Psoas muscle (tissue), 8 donors: ENCODE data around the gene TNFSF9. TPM values are rescaled to one million over a fixed set of nuclear protein-coding genes. Genes with fewer than 3 reads are reported as not detected.

Experiments
- ATAC-seq, 4 donors: fragments of 200-7000 bp; cut with Tn5 transposase; one replicate each; pipeline ENCODE4 v1.9.1; 2020; ENCODE audit warnings: moderate library complexity in 3 of 4, mild to moderate bottlenecking in 2 of 4
- DNase-seq, 2 donors: peaks; one replicate each; pipeline ENCODE4 v3.0.0-alpha.2; 2020
- H3K27ac ChIP-seq: fragments of 200-600 bp; one replicate; pipeline ENCODE4 v1.8.0; 2022
- H3K27me3 ChIP-seq, 3 donors: fragments of 200-600 bp in 1 of 3; one replicate each; pipeline versions ENCODE4 v1.6.1 to v1.8.0; 2013 to 2022; ENCODE audit warnings: low read length in 2 of 3, mild to moderate bottlenecking in 2 of 3, moderate library complexity in 1 of 3; ENCODE audit not compliant: insufficient read depth in 3 of 3
- H3K36me3 ChIP-seq, 2 donors: fragments of 200-600 bp in 1 of 2; one replicate each; pipeline versions ENCODE4 v1.6.1 to v1.8.0; 2013 to 2022; ENCODE audit warnings: low read depth in 1 of 2, mild to moderate bottlenecking in 1 of 2, moderate library complexity in 1 of 2; ENCODE audit not compliant: insufficient read depth in 1 of 2
- H3K4me1 ChIP-seq: fragments of 200-600 bp; one replicate; pipeline ENCODE4 v1.8.0; 2022
- H3K4me3 ChIP-seq: fragments of 200-600 bp; one replicate; pipeline ENCODE4 v1.8.0; 2022; ENCODE audit warnings: mild to moderate bottlenecking
- H3K9me3 ChIP-seq: fragments of 200-600 bp; one replicate; pipeline ENCODE4 v1.8.0; 2022
- CTCF ChIP-seq: fragments of 200-600 bp; IDR thresholded peaks from one replicate; pipeline ENCODE4 v1.8.0; 2022; ENCODE audit warnings: antibody characterized with exemption
- WGBS, 3 donors: extraction: QIAGEN DNeasy Blood & Tissue Kit; methylation state at CpG; one replicate each; pipeline versions ENCODE4 v1.1.6 to v1.1.7; 2013; 5-methylcytosine and 5-hydroxymethylcytosine counted together
- intact Hi-C, 2 donors: fragments of 100-400 bp; cut with DNase I; formaldehyde crosslinking; loops; one replicate each; pipeline versions ENCODE4 v1.11.0 to v1.14.2; 2022
- polyA plus RNA-seq, 3 donors: library from polyadenylated mRNA; stranded (reverse); fragments of 200-250 nt; gene quantifications; one replicate each; pipeline ENCODE4 v1.2.3, GENCODE V29; 2013
- total RNA-seq, 4 donors: library from RNA; stranded (reverse); fragmentation: NEBNext Ultra II Directional in 2 of 4; extraction: Animal tissue kit (Norgen Biotek cat#: 25700) in 2 of 4; gene quantifications; one replicate each; pipeline versions ENCODE4 v1.2.1 to v1.2.4, GENCODE V29; 2021 to 2023
- donor health status: healthy with polysubstance abuse.
- donor health status: DM: no; HTN: no; CAD: no; lungs with moderate emphysema.
- donor health status: Bipolar disorder and iron deficiency.
- donor health status: healthy.
- donor health status: DM: yes; HTN: yes; CAD: no.
- donor health status: DM: no; HTN: no; CAD: no.
- donor health status: DM: no; HTN: no; CAD: no.
- donor health status: DM: yes; HTN: yes; CAD: no.

The TNFSF9 gene
- total and polyA plus RNA-seq, 7 donors: 0.25 to 1.9 (median 0.62) TPM; not detected in 1

- no peak overlapping the region for H3K4me3 ChIP-seq
- 52 to 73% (median 57%) methylated on average over 3 of the region's 3 CpGs for WGBS, 3 donors
- DNase-seq (no peak), ATAC-seq (no peak)
- intact Hi-C loops: no loop called here
- H3K9me3 ChIP-seq: peaks cover 7% of the 10 kb centered on the region
- peaks cover 0 to 5% (median 3%) of the 10 kb centered on the region in 3 donors for H3K27me3 ChIP-seq
- TF ChIP-seq CTCF: no peak
- H3K4me1 ChIP-seq: no peaks in the 10 kb centered on the region
- H3K36me3 ChIP-seq: no peaks in the 10 kb centered on the region
- no peak overlapping the region for H3K27ac ChIP-seq
Measured at GRCh38 chr19:6568816-6569215, 38.0 kb downstream of the TNFSF9 start.

GRCh38 chr19:6570764-6571163 lies 39.9 kb downstream of the TNFSF9 start:
- Histone ChIP-seq H3K36me3 (no peaks in the 10 kb centered on the region), H3K4me1 (no peaks in the 10 kb centered on the region), H3K27me3 (peaks cover 0 to 5% (median 3%) of the 10 kb centered on the region in 3 donors), H3K27ac (no peak overlapping the region), H3K9me3 (no peaks in the 10 kb centered on the region), H3K4me3 (no peak overlapping the region)
- ATAC-seq (no peak), DNase-seq (no peak)
- intact Hi-C loops: no loop called here
- WGBS, 3 donors: 57 to 80% (median 58%) methylated on average over 3 of the region's 3 CpGs
- TF ChIP-seq CTCF: no peak

- Histone ChIP-seq H3K4me3 (no peak overlapping the region), H3K9me3 (no peaks in the 10 kb centered on the region), H3K27ac (no peak overlapping the region), H3K4me1 (no peaks in the 10 kb centered on the region), H3K27me3 (peaks cover 0 to 5% (median 5%) of the 10 kb centered on the region in 3 donors), H3K36me3 (no peaks in the 10 kb centered on the region)
- no peak for TF ChIP-seq CTCF
- no peak for ATAC-seq
- intact Hi-C loops: no loop called here
- no peak for DNase-seq
Measured at GRCh38 chr19:6571167-6571566, 40.3 kb downstream of the TNFSF9 start.

- no peaks in the 10 kb centered on the region for H3K9me3 ChIP-seq
- intact Hi-C loops: no loop called here
- H3K27ac ChIP-seq: no peak overlapping the region
- H3K36me3 ChIP-seq: no peaks in the 10 kb centered on the region
- no peak overlapping the region for H3K4me3 ChIP-seq
- TF ChIP-seq CTCF: no peak
- H3K4me1 ChIP-seq: no peaks in the 10 kb centered on the region
- WGBS, 3 donors: 63 to 68% (median 65%) methylated on average over 4 of the region's 4 CpGs
- peaks cover 0 to 5% (median 5%) of the 10 kb centered on the region in 3 donors for H3K27me3 ChIP-seq
- DNase-seq (peak in 1 of 2 donors; percentile 64), ATAC-seq (no peak)
Measured at GRCh38 chr19:6572217-6572616, 41.4 kb downstream of the TNFSF9 start.

GRCh38 chr19:6573350-6573749 lies 42.5 kb downstream of the TNFSF9 start:
- intact Hi-C loops: no loop called here
- DNase-seq (no peak), ATAC-seq (no peak)
- Histone ChIP-seq H3K9me3 (no peaks in the 10 kb centered on the region), H3K4me3 (no peak overlapping the region), H3K36me3 (no peaks in the 10 kb centered on the region), H3K4me1 (no peaks in the 10 kb centered on the region), H3K27me3 (peaks cover 0 to 5% (median 5%) of the 10 kb centered on the region in 3 donors), H3K27ac (no peak overlapping the region)
- 76 to 87% (median 77%) methylated on average over 1 of the region's 1 CpG for WGBS, 3 donors
- TF ChIP-seq CTCF: no peak
